HT1080 (cell line): ENCODE results near the gene MYADML2. TPM values are rescaled to one million over a fixed set of nuclear protein-coding genes. Genes with fewer than 3 reads are reported as not detected.

Source experiments
- DNase-seq: peaks from one replicate; pipeline ENCODE4 v3.0.0-alpha.2; 2015; ENCODE audit warnings: low read depth
- total RNA-seq: library from RNA; depleted of rRNA; stranded (reverse); fragments of >200 nt; shearing (Covaris generic); gene quantifications from 2 replicates; pipeline ENCODE4 v1.2.3, GENCODE V29; 2014

MYADML2 gene
- total RNA-seq, 1 experiment from 2014 or later: not detected

DNA sequence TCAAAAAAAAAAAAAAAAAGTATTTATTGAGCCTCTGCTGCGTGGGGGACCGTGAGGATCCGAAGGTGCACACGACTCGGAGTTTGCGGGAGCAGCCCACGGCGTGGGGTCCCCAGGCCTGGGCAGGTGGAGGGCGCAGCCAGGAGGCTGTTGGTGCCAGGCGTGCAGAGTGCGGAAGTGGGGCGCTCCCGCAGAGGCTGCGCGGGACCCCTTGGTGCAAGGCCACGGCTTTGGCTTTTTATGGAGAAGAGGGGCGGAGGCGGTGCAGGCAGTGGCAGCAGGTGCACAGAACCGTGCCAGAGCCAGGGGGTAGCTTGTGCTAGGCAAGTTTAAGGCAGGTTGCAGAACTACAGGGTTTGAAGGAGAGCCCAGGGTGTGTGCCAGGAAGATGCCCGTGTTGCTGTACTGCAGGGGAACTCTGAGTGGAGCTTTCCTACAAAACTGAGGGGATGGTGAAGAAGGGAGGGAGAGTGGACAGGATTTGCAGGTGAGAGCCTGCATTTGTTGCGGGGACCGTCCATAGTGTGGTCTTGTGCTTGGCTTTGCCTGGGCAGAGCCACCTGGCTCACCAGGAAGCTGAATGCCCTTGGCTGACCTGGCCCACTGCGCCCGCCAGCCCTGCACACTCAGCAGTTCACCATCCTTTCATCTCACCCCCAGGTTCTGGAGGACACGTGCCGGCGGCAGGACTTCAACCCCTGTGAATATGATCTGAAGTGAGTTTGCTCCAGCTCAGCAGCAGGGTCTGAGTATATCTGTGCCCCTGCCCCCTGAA lies 31.7 kb upstream of the MYADML2 start:
- no peak for DNase-seq

DNA sequence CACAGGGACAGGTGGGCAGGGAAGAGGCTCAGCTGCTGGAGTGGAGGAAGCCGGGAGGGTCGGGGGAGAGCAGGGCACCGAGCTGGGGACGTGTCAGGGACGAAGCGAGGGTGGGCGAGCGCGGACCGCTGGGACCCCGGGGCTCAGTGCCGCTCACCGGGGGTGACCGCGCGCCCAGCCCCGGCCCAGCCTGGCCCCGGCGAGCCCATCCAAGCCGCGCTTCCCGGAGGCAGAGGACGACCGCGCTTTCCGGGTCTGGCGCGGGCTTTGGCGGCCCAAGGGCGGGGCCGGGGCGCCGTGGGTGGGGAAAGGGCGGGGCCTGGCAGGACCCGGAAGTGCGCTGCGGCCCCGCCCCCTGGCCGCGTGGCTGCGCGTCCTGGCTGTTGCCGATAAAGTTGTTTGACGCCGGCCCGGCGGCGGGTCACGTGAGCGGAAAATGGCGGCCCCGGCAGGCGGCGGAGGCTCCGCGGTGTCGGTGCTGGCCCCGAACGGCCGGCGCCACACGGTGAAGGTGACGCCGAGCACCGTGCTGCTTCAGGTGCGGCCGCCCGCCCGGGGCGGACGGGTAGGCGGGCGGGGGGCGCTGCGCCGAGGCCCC lies 30.3 kb upstream of the MYADML2 start, which contains the start of gene ASPSCR1:
Gene ASPSCR1, plus strand, starts transcription at position 419 of the 598 bp plus-strand sequence. Its CDS starts 18 bp downstream, at position 437.
- DNase-seq: peak; percentile 76

DNA sequence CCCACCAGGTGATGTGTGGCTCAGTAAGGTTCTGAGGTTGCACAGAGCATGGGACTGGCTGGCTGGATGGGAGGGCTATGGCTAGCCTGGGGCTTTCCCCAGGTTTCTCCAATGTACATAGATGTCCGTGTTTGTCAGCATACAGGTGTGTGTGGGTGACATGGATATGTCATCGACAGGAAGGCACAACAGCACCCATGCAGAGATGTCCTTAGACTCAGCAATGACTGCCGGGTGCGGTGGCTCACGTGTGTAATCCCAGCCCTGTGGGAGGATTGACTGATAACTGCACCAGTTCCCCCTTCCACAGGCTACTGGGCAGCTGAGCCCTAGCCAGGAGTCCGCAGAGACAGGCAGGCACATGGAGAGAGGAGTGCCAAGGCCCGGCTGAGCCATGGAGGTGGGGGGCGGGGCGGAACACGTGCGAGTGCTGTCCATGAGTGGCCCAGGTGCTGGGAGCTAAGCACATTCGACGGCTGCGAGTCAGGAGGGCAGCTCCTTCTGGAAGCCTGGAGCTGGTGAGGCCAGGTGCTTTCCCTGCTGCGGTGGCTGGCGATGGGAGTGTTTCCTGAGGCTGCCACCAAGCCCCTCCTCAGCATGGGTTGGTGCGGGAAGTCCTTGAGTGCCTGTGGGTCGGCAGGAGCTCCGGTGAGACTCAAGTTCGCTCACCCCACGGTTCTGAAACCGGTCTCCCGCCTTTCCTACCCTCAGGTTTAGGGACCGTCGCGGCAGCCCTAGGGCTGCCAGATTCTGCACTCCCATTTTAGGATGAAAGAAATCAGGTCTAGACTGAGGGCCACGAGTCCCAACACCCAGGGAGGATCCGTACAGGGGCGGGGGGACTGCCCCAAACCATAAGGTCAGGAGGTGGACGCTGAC lies 29.5 kb upstream of the MYADML2 start:
- DNase-seq: peak; percentile 15

DNA sequence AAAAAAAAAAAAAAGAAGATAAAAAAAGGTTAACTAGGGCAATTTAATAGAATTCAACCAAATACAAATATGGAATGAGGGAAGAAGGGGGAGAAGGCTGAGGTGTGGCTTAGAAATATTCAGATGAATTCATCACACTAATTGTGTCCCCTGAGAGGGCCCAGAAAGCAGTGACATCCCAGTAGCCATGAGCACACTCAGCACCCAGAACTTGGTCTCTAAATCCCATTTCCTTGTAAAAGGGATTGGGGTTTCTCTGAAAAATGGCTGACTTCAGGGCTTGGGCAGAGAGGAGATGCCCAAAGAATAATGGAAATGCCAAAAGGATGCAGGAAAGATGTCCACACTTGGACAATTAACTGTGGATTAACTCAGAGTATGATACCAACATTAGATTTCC lies 26.4 kb upstream of the MYADML2 start:
- DNase-seq: no peak

DNA sequence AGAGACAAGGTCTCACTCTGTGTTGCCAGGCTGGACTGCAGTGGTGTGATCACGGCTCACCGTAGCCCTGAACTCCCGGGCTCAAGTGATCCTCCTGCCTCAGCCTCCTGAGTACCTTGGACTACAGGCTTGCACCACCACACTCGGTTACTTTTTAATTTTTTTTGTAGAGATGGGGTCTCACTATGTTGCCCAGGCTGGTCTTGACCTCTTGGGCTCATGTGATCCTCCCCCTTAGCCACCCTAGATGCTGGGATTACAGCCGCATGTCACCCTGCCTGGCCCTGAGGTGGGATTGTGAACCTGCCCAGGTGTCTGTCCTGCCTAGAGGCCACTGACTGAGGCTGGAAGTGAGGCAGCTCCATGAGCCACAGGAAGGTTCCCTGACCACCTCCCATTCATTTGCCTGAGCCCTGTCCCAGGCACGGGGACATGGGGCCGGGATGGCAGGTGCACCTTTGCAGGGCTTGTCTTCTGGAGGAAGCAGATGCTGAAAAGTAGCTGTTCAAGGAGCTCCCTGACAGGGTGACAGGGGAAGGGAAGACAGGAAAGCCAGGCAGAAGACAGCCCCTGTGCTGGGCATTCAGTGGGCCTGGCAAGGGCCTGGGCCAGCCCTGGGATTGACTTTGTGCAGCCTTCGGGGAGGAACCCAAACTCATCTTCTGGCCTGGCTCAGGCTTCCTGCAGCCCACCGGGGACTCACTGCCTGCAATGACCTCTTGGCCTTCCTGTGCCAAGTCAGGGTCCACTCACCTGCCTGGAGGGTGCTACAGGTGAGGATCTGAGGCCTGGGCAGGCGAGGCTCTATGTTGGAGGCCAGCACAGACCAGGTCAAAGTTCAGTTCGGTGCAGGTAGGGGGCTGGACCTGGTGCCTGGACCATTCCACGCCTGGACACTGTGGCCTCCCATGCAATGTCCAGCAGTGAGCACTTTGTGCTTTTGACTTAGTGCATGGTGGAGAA lies 22.1 kb upstream of the MYADML2 start:
- DNase-seq: no peak

DNA sequence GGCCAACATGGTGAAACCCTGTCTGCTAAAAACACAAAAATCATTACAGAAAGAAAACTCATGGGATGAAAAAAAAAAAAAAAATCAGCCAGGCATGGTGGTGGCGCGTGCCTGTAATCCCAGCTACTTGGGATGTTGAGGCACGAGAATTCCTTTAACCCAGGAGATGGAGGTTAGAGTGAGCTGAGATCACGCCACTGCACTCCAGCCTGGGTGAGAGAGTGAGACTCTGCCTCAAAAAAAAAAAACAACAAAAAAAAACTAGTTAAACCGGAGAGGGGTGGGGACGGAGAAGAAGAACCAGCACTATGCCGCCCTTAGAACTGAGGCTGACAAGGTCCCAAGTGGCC lies 21.3 kb upstream of the MYADML2 start:
- DNase-seq: no peak

DNA sequence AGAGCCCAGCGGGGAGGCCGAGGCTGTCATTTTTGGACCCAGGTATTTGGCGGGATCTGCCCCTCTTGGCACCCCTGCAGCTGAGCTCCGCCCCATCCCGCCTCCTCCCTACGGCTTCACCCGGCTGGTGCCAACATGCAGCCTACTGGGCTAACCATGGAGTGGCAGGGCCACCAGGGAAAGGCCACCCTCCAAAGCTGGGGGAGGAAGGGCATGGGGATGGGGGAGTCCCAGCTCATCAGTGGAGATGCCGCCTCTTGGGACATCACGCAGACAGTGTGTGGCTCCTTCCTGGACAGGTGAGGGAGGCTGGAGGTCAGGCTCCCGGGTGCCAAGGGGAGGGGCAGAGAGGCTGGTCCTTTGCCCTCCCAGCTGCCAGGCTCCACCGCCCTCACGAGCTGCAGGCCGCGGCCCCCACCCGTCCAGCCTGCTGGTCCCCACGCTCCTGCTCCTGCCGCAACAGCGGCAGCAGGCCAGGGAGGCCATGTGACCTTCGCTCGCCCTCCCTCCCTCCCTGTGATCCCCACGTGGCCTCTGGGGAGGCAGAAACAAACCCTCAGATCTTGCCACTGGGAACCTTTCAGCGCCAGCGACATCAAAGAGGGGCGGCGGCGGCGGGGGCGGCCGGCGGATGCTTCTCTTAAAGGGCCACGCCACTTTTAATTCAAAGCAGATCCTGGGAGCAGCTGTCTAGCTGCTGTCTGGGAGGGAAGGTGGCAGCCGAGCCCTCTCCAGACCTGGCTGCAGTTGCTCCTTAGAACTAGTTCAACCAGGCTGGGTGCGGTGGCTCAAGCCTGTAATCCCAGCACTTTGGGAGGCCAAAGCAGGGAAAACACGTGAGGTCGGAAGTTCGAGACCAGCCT lies 20.7 kb upstream of the MYADML2 start:
- peak; percentile 31 for DNase-seq

DNA sequence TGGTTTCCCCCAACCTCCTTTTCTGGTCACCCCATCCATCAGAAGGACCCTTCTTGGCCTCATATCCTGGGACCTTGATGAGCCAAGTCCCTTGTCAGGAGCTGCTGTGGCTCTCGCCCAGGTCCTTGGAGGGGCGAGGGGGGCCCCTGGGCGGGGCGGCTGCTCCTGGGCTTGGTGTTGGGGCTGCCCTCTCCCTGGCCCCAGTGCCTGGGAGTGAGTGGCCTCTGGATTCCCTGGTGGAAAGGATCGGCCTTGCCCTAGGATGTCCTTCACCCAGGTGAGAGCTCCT lies 20.2 kb upstream of the MYADML2 start:
- no peak for DNase-seq

DNA sequence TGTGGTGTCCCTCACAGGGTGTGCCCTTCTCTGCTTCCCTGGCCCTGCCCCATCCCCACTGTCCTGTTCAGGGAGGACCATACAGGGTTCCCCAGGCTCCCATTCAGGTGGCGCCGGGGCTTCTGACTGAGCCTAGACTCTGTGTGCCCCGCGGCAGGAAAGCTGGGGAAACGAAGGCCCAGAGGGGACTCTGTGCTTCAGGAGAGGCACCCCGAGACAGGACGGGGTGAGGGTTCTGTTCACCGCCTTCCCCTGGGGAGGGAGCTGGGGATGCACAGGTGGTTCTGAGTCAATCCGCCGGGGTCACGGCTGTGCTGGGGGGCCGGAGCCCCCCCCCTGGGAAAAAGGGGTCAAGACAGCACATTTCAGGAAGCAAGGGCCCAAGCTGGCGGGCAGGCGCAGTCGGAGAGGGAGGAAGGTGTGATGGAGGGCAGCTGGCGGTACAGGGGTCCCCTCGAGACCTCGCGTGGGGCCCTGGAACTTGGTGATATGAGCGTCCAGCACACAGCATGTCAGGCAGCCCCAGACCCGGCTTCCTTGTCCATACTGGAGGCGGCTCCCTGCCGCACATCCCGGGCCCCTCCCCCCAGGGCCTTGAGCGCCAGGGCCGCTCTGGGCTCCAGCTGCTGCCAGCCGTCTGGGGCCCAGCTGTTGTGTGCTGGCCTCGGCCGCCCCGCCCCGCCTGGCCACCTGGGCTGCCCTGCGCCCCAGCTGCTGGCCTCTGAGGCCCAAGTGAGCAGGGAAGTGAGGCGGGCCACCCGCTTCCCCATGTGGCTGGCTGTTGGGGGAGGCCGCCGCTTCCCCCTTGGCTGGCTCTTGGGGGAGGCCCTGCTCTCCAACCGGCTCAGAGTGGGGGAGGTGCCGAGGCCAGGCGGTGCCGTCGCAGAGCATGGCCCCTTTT lies 19.6 kb upstream of the MYADML2 start:
- DNase-seq: no peak

DNA sequence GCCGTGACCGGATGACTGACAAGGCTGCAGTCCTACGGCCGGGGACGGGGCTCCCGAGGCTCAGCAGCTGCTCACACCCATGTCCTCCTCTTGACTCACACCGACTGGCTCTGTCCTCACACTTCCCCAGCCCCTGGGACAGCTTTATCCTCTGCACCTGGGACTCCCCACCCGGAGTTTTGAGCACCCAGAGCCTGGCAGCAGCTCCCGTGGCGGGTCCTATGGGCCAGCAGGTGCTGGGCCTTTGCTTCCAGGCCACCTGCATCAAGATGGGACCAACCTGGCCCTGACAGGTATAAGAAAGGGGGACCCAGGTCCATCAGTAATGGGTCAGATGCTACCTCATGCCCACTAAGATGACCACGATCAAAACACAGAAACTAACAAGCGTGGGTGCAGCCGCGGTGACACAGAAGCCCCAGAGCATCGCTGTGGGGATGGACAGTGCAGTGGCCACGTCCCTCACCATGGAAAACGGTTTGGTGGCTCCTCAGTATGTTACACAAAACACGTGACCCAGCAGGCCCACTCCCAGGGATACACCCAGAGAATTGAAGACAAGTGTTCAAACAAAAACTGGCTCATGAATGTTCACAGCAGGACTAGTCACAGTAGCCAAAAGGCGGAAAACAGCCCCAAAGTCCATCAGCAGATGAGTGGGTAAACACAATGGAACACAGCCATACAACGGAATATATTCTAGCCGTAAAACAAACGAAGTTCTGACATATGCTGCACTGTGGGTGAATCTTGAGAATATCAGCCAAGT lies 17.2 kb upstream of the MYADML2 start:
- no peak for DNase-seq

DNA sequence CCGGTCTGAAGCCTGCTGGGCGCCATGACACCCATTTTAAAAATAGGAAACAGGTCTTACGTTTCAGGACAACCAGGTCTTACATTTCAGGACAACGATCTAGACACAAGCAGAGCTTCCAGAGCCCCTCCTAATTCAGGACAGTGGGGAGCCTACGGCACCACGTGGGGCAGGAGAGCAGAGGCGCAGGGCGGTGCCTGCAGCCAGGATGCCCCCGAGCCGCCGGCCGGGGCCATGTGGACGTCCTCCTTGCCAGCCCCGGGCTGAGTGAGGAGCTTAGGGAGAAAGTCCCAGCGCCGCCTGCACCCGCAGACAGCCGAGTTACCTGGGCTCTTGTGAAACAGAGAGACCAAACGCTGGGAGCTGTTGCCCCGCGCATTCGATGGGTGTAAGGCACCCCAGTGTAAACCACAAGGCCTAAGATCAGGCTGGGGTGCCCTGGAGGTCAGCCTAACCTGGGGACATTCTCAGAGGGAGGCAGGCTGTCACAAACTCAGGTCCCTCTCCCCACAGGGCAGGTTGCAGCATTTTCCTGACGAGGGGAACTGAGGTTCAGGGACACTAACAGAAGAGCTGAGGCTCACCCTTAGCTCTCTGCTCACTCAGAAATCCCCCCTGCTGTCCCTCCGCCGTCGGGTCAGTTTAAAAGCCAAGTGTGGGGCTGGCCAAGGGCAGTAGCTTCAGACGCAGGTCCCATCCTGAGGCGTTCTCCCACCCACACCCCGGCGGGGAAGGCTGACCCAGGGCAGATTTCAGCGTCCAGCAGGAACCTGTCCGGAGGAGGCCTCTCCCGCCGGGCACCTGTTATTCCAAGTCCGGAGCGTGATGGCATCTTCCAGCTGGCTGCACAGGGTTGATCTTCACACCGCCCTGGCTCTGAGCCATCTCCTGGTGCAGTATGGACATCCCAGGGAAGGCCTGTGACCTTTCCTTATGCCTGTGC lies 15.7 kb upstream of the MYADML2 start:
- DNase-seq: no peak

DNA sequence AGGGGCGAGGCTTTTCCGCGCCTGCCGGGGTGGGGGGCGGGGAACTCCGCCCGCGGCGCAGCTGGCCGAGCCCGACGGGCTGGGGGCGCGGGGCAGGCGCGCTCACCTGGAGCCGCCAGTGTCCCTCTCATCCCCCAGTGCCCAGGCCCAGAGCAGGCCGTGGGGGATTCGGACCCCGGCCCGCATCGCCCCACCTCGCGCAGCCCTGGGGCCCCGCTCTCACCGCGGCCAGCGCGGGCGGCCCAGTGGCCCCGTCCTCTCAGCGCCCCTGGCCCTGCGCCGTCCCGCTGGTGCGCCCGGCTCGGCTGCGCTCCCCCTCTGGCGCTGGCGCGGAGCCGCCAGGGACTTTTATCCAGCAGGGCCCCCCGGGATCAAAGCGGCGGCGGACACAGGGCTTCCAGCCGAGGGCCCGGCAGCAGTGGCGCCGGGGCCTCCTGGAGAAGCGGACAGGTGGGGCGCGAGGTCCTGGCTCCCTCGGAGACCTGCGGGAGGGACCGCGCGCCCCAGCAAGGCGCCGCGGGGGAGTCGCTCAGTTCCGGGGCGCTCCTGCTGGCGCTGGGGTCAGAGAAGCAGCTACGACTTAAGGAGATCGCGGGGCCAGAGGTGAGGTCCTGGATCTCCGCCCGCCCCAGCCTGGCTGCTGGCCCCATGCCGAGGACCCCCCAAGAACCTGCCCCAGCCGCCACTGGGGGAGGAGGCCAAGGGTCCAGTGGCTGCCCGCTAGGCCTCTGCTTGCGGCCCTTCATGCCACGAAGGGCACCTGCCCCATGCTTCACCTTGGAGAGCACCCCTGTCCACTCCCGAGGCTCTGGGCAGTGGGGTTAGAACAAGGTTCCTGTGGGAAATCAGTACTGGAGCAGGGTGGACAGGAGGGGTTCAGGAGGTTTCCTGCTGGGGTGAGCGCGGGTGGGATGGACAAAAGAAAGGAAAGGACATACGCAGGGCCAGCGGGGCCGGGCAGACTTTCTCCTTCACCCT lies 14.8 kb upstream of the MYADML2 start:
- no peak for DNase-seq

DNA sequence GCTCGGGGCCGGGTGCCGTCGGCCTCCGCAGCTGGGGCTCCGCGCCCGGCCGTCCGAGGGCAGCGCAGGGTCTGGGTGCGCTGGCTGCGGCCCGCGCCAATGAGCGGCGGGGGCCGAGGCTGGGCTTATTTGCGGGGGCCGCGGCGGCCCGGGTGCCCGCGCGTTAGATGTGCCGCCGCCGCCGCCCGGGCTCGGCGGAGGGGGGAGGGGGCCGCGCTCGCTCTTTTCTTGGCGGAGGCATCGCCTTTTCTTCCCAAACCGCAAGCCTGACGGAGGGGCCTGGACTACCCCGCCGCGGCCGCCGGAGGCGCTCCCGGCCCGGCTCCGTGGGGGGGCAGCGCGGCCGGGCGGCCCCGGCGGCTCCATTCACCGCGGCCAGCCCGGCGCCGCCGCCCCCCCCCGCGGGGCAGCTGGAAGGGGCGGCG lies 14.1 kb upstream of the MYADML2 start, which contains the start of gene NOTUM:
Gene NOTUM, minus strand, starts transcription at position 101 of the 425 bp plus-strand sequence. CDS start 278 bp downstream, outside the sequence.
- DNase-seq: no peak

DNA sequence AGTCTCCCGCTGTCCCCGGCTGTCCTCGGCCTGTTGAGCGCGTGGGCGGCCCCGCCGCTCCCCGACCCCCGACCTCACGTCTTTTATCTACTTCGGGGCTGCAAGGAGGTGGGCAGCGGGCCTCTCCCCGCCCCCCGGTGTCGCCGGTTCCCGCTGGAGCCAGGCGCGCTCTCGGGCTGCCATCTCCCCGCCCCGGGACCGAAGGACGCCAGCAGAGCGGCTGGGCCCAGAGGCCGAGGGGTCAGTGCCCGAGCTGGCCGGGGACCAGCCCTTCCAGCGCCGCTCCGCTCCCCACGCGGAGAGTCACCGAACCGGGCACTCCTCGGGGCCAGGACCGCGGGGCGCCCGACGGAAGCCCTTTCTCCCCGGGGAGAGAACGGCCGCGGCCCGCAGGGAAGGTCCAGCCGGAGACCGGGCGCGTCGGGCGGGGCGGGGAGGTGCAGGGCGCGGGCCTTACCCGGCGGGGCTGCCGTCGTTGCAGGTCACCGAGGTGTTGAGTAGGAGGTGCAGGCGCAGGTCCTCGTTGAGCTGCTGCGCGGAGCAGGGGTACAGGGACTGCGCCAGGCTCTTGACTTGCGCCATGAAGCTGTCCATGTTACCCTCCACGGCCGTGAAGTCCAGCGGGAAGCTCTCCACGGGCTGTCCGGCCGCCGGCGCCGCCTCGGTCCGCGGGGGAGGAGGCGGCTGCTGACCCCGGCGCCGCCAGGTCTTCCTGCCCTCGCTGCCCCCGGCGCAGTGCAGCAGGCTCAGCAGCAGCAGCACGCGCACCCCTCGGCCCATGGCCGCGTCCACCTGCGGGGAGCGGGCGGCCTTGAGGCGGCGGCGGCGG lies 13.3 kb upstream of the MYADML2 start:
- no peak for DNase-seq
